Common myeloid progenitor, CD34-positive (primary cell): Measurements from ENCODE around the gene HOMER1.

ENCODE experiments used
- CTCF ChIA-PET: fragments of 350-600 bp; sonication (Branson Sonifier 250); formaldehyde crosslinking; loops from one replicate; lab custom pipeline; 2021; ENCODE audit warnings: antibody characterized with exemption; lab: Charles Lee
- POLR2A ChIA-PET: fragments of 350-600 bp; sonication (Branson Sonifier 250); formaldehyde crosslinking; loops from one replicate; lab custom pipeline; 2021; ENCODE audit warnings: antibody characterized with exemption; lab: Charles Lee
- DNase-seq, 3 donors: peaks; one replicate each; pipeline versions ENCODE4 v3.0.0 to v3.0.0-alpha.2; 2013
- H3K27ac ChIP-seq, 2 experiments: 1 replicate in 1 of 2; 2 replicates in 1 of 2; pipeline ENCODE4 v1.7.0; 2013; ENCODE audit warnings: inconsistent platforms in 2 of 2, low read length in 2 of 2, mild to moderate bottlenecking in 2 of 2, low read depth in 1 of 2, moderate library complexity in 1 of 2; ENCODE audit not compliant: severe bottlenecking in 2 of 2, insufficient read depth in 1 of 2, poor library complexity in 1 of 2
- H3K27me3 ChIP-seq, 5 experiments: replicated peaks in 2 of 5; 1 replicate in 3 of 5; 2 replicates in 2 of 5; pipeline versions ENCODE4 v1.6.1 to v1.7.0; 2013; ENCODE audit warnings: low read length in 4 of 5, mild to moderate bottlenecking in 2 of 5, moderate library complexity in 2 of 5, inconsistent platforms in 1 of 5; ENCODE audit not compliant: insufficient read depth in 5 of 5, control insufficient read depth in 4 of 5
- H3K36me3 ChIP-seq, 4 experiments: 1 replicate in 2 of 4; 2 replicates in 2 of 4; pipeline versions ENCODE4 v1.6.1 to v1.7.0; 2013; ENCODE audit warnings: low read length in 3 of 4, control low read depth in 1 of 4, mild to moderate bottlenecking in 1 of 4; ENCODE audit not compliant: control insufficient read depth in 4 of 4, insufficient read depth in 4 of 4
- H3K4me1 ChIP-seq, 4 experiments: 1 replicate in 3 of 4; 2 replicates in 1 of 4; pipeline versions ENCODE4 v1.6.1 to v1.7.1; 2013; ENCODE audit warnings: low read length in 3 of 4, mild to moderate bottlenecking in 3 of 4, control low read depth in 1 of 4, inconsistent platforms in 1 of 4, moderate library complexity in 1 of 4; ENCODE audit not compliant: control insufficient read depth in 4 of 4, insufficient read depth in 4 of 4; ENCODE audit errors: control extremely low read depth in 1 of 4
- H3K4me3 ChIP-seq, 7 experiments: 1 replicate in 4 of 7; 2 replicates in 3 of 7; pipeline versions ENCODE4 v1.5.1 to v1.7.0; 2013; ENCODE audit warnings: mild to moderate bottlenecking in 7 of 7, low read length in 6 of 7, moderate library complexity in 6 of 7, inconsistent platforms in 2 of 7, low read depth in 2 of 7, control low read depth in 1 of 7; ENCODE audit not compliant: insufficient read depth in 4 of 7, control insufficient read depth in 1 of 7; ENCODE audit errors: extremely low read depth in 1 of 7
- H3K9me3 ChIP-seq, 5 experiments: 1 replicate in 4 of 5; 2 replicates in 1 of 5; pipeline versions ENCODE4 v1.6.1 to v1.7.1; 2013; ENCODE audit warnings: low read length in 4 of 5, mild to moderate bottlenecking in 2 of 5, inconsistent platforms in 1 of 5, low read depth in 1 of 5, moderate library complexity in 1 of 5; ENCODE audit not compliant: control insufficient read depth in 4 of 5, insufficient read depth in 2 of 5; ENCODE audit errors: control extremely low read depth in 1 of 5
- WGBS: methylation state at CpG from one replicate; pipeline ENCODE4 v1.1.5; 2013; ENCODE audit not compliant: insufficient coverage; 5-methylcytosine and 5-hydroxymethylcytosine counted together

HOMER1 gene

DNA sequence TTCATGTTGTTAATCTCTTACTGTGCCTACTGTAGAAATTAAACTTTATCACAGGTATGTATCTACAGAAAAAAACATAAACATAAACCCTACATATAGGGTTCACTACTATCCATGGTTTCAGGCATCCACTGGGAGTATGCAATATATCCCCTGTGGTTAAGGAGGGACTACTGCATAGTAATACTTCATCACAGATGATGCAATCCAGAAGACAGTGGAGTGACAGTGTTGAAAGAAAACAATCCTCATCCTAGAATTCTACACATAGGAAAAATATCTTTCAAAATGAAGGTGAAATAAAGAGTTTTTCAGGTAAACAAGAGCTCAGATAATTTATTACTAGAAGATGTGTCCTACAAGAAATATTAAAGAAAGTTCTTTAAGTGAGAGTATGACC lies 105.9 kb downstream of the HOMER1 start:
- peaks cover 2 to 17% (median 5%) of the 10 kb centered on the region in 5 experiments for H3K9me3 ChIP-seq
- CTCF ChIA-PET: interaction anchor here (0.6 kb wide), 1 partner anchor 17 kb away, joined by 3 read pairs; no protein-coding TSS in a partner anchor
- no peak for DNase-seq
- POLR2A ChIA-PET: no interaction called here
- H3K4me1 ChIP-seq: no peaks in the 10 kb centered on the region
- no peak overlapping the region for H3K27ac ChIP-seq
- H3K36me3 ChIP-seq: no peaks in the 10 kb centered on the region
- H3K4me3 ChIP-seq: no peak overlapping the region
- no peaks in the 10 kb centered on the region for H3K27me3 ChIP-seq

- no peak for DNase-seq
- 86% methylated on average over 1 of the region's 1 CpG for WGBS
- Histone ChIP-seq H3K9me3 (peaks cover 2 to 17% (median 5%) of the 10 kb centered on the region in 5 experiments), H3K27me3 (no peaks in the 10 kb centered on the region), H3K36me3 (no peaks in the 10 kb centered on the region), H3K27ac (no peak overlapping the region), H3K4me1 (no peaks in the 10 kb centered on the region), H3K4me3 (no peak overlapping the region)
- ChIA-PET POLR2A (no interaction called here), CTCF (no interaction called here)
Observed at GRCh38 chr5:79407591-79407990, 106.3 kb downstream of the HOMER1 start.

DNA sequence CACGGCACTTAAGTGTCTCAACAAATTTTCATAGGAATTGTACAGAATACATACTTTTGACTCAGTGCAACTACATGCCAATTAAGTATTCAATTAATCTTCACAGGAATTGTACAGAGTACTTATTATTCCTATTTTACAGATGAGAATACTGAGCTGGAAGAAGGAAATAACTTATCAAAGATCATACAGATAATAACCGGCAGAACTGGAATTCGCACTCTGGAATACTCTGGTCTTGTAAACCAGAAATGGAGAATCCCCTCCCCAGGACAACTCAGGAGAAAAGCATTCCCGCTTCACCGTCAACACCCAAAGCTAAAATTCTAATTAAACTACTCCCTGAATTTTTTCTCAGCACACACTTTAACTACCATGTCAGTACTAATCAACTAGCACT lies 112.7 kb downstream of the HOMER1 start:
- WGBS: 100% methylated on average over 1 of the region's 5 CpGs
- Histone ChIP-seq H3K4me3 (no peak overlapping the region), H3K4me1 (no peaks in the 10 kb centered on the region), H3K27me3 (no peaks in the 10 kb centered on the region), H3K27ac (no peak overlapping the region), H3K9me3 (no peaks in the 10 kb centered on the region), H3K36me3 (no peaks in the 10 kb centered on the region)
- CTCF ChIA-PET: no interaction called here
- POLR2A ChIA-PET: no interaction called here
- DNase-seq: no peak

DNA sequence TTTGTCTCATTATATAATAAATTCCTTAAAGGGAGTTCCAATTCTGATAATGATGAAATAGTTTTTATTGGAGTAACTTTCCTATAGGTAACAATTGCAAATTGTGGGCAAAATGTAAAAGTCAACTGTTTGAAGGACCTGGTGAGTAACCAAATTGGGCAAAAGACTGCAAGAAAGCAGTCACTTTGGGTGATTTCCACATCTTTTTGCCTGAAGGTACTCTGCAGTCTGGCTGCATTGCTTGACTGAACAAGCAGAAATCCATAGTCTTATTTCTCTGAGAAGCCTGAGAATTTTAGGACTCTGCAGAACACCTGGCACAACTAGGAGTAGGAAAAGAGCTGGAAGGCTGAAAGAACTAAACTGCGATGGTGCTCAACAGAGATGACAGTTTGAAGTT lies 114.9 kb downstream of the HOMER1 start:
- Histone ChIP-seq H3K27ac (no peak overlapping the region), H3K4me1 (no peaks in the 10 kb centered on the region), H3K27me3 (no peaks in the 10 kb centered on the region), H3K4me3 (no peak overlapping the region), H3K36me3 (no peaks in the 10 kb centered on the region), H3K9me3 (no peaks in the 10 kb centered on the region)
- 100% methylated on average over 1 of the region's 1 CpG for WGBS
- POLR2A ChIA-PET: no interaction called here
- CTCF ChIA-PET: no interaction called here
- DNase-seq: no peak

GRCh38 chr5:79397080-79397479 lies 116.9 kb downstream of the HOMER1 start:
- no peaks in the 10 kb centered on the region for H3K36me3 ChIP-seq
- no peak overlapping the region for H3K4me3 ChIP-seq
- WGBS: no CpG with 5 or more reads among the region's 1 CpG
- H3K27ac ChIP-seq: no peak overlapping the region
- no peaks in the 10 kb centered on the region for H3K4me1 ChIP-seq
- no peaks in the 10 kb centered on the region for H3K27me3 ChIP-seq
- no peak for DNase-seq
- ChIA-PET CTCF (no interaction called here), POLR2A (no interaction called here)
- no peaks in the 10 kb centered on the region for H3K9me3 ChIP-seq

- no peak for DNase-seq
- POLR2A ChIA-PET: interaction anchor here (0.6 kb wide), 1 partner anchor 205 kb away, joined by 6 read pairs; no protein-coding TSS in a partner anchor
- Histone ChIP-seq H3K4me1 (no peaks in the 10 kb centered on the region), H3K9me3 (no peaks in the 10 kb centered on the region), H3K4me3 (no peak overlapping the region), H3K27me3 (no peaks in the 10 kb centered on the region), H3K36me3 (no peaks in the 10 kb centered on the region), H3K27ac (no peak overlapping the region)
- CTCF ChIA-PET: no interaction called here
Observed at GRCh38 chr5:79396265-79396664, 117.7 kb downstream of the HOMER1 start.

DNA sequence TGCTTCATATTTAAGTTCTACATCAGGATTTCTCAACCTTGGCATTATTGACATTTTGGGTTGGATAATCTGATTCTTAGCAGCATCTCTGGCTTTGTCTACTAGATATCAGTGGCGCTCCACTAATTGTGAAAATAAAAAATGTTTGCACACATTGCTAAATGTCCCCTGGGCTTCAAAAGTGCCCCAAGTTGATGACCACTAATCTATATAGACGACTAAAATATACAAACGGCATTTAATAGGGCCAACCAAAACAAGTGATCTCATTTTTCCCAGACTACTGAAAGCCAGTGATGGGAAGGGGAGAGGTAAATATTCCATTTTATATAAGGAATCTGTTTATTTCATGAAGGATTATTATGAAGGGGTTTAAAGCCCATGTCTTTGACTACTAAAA lies 118.6 kb downstream of the HOMER1 start:
- H3K4me1 ChIP-seq: no peaks in the 10 kb centered on the region
- no peak for DNase-seq
- no peaks in the 10 kb centered on the region for H3K27me3 ChIP-seq
- no peaks in the 10 kb centered on the region for H3K36me3 ChIP-seq
- WGBS: 100% methylated on average over 1 of the region's 3 CpGs
- H3K27ac ChIP-seq: no peak overlapping the region
- ChIA-PET POLR2A (no interaction called here), CTCF (no interaction called here)
- H3K9me3 ChIP-seq: no peaks in the 10 kb centered on the region
- no peak overlapping the region for H3K4me3 ChIP-seq
